Measurements from ENCODE around the gene KRTAP5-8.
"Not testable (repeated sequence)": the region's sequence is repeated elsewhere in the genome, so short reads cannot be mapped to it uniquely, and the experiment has no call there.

KRTAP5-8 gene

DNA sequence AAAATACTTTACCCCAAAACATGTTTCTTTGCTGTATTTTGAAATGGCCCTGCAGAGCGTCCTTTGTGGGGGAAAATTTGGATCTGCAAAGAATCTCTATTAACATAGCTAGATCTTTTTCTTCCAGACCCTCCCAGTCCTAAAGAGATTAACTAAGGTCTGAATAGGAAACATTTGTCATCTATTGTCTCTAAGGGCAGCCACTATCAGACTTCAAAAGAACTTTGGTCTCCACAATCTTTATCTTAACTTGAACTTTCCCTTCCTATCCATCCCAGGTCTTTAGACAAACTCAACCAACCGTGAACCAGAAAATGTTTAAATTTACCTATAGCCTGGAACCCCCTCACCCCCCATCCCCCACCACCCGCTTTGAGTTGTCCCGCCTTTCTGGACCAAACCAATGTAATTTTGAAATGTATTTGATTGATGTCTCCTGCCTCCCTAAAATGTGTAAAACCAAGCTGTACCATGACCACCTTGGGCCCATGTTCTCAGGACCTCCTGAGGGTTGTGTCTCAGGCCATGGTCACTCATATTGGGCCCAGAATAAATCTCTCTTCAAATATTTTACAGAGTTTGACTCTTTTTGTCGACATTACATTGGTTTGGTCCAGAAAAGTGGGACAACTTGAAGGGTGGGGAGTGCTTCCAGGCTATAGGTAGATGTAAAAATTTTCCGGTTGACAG, 6.8 kb downstream of the KRTAP5-8 start:
- no peak for DNase-seq

DNA sequence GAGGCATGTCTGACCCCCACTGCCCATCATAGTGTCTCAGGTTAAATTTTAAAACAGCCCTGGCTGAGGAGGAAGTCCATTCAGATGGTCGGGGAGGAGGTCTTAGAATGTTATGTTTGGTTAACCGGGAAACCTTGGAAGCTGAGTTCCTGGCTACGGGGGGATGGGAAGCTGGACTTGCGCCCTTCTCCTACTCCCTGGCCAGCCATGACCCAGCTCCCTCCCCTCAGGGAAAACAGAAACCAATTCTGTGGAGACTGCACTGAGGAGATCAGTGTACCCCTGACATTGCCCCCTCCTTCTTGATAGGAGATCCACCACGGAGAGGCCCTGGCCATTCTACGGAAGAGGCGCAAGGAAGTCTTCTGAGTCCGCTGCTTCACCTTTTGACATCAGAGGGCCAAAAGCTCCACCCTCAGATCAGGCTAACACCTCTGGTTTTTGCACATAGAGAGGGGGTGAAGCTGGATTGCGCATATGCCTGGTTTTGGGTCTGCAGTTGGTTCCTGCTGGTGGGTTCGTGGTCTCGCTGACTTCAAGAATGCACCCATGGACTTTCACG, 7.7 kb downstream of the KRTAP5-8 start:
- DNase-seq, result no peak

DNA sequence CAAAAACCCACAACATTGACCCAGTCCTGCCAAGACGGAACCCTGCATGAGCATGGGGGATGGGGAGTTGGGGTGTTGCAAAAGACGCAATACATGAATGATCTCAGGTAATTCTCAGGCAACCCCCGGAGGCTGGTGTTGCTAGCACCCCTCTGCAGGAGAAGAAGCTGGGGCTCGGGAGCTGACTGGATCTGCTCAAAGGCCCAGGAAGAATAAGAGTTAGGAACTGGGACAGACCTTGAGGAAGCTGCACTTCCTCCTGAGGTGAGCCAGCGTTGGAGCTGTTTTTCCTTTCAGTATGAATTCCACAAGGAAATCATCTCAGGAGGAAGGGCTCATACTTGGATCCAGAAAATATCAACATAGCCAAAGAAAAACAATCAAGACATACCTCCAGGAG, 10.3 kb downstream of the KRTAP5-8 start, which contains the start of gene KRTAP5-9:
TSS of gene KRTAP5-9 (plus strand) at position 301 of the 400 bp plus-strand sequence. CDS start 238 bp downstream, outside the sequence.
- DNase-seq, result no peak

DNA sequence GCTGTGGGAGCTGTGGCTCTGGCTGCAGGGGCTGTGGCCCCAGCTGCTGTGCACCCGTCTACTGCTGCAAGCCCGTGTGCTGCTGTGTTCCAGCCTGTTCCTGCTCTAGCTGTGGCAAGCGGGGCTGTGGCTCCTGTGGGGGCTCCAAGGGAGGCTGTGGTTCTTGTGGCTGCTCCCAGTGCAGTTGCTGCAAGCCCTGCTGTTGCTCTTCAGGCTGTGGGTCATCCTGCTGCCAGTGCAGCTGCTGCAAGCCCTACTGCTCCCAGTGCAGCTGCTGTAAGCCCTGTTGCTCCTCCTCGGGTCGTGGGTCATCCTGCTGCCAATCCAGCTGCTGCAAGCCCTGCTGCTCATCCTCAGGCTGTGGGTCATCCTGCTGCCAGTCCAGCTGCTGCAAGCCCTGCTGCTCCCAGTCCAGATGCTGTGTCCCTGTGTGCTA, 10.9 kb downstream of the KRTAP5-8 start:
- DNase-seq, result no peak

DNA sequence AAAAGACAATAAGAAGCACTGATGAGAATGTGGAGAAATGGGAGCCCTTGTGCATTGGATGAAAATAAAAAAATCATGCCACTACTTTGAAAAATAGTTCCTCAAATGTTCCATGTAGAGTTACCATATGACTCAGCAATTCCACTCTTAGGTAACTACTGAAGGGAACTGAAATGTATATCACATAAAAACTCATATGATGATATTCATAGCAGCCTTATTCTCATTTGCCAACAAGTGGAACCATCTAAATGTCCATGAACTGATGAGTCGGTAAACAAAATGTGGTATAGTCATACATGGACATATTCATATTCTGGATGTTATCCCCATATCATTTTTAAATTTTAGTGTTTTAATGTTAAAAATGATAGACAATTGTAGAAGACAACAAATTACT, 13.9 kb downstream of the KRTAP5-8 start:
- no peak for DNase-seq

DNA sequence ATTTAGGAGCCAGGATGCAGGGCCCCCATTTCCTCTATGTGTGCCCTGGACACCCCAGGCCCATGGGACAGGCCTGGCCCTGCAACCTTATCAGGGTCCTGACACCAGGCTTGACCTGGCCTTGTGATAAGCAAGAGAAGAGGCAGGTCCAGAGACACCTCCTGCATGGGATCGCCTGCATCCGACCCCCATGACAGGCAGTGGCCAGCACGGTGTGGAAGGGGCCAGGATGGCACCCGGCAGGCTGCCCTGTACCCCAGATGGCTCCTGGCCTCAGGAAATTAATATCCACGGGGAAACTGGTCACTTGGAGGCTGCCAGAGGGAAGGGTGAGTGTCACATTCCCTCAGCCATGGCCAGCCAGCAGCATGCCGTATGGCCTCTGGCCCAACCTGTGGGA, 17.2 kb downstream of the KRTAP5-8 start:
- no peak for DNase-seq

DNA sequence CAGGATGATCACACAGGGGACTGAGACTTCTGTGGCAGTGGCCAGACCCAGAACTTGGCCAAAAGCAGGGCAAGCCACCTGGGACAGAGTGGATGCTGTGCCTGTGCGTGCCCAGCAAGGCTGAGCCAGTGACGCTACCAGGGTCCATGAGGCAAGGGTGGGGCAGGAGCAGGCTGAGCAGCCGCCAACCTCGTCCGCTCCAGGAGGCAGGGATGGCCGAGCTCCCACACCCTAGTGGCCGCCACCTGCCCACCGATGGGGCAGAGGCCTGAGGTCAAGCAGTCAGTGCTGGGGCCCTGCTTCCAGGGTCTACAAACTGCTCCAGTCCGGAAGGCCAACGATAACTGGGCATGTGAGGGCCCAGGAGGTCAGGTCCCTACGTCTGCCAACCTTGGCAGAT, 17.7 kb downstream of the KRTAP5-8 start:
- DNase-seq, result no peak

DNA sequence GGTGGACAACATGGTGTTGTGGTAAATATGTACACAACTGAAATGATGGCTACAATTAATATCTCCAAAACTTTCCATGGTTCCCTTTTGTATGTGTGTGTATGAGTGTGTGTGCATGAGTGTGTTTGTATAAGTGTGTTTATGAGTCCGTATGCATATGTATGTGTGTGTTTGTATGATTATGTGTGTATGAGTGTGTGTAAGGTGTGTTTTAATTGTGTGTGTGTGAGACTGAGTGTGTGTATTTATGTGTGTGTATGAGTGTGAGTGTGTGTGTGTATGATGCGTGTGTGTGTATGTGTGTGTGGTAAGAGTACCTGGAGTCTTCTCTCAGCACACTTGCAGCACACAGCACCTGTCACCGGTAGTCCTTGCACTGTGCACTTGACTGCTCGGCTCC, 18.2 kb downstream of the KRTAP5-8 start:
- no peak for DNase-seq

DNA sequence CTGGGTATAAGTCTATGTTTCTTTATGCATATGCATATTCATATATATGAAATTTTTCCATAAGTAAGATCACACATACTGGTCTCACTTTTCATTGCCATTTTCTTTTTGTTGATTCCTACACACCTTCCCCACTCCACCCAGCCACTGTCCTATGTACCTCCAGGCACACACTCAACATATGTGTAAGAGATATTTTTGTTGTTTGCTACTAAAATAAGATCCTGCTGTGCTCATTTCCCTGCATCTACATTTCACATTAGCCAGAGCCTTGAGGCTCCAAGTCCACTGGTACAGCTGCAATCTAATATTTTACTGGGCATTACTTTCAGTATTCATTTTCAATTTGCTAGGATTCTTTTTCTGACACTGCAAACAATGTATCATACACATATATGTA, 19.4 kb downstream of the KRTAP5-8 start:
- DNase-seq, result no peak

DNA sequence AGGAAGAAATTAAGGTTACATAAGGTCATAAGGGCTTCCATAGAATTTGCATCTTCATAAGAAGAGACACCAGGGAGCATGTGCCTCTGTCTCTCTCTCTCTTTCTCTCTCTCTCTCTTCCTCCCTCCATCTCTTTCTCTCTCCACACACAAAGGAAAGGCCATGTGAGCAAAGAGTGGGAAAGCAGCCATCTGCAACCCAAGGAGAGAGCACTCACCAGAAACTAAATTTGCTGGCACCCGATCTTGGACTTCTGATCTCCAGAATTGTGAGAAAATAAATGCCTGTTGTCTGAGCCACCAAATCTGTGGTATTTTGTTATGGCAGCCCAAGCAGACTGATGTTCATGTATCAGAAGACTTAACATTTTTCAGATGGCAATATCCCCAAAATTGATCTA, 21.2 kb downstream of the KRTAP5-8 start:
- DNase-seq, result no peak

DNA sequence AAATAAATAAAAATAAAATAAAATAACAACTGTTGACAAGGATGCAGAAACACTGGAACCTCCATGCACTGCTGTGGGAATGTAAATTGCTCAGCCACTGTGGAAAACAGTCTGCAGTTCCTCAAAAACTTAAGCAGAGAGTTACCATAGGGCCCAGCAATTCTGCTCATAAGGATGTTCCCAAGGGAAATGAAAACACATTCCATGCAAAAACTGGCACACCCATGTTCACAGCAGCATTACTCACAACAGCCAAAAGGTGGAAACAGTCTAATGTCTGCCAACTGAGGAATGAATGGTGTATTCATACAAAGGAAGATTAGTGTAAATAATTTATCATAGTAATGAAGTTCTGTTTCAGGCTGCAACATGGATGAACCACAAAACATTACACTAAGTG, 24.3 kb downstream of the KRTAP5-8 start:
- DNase-seq, result no peak

DNA sequence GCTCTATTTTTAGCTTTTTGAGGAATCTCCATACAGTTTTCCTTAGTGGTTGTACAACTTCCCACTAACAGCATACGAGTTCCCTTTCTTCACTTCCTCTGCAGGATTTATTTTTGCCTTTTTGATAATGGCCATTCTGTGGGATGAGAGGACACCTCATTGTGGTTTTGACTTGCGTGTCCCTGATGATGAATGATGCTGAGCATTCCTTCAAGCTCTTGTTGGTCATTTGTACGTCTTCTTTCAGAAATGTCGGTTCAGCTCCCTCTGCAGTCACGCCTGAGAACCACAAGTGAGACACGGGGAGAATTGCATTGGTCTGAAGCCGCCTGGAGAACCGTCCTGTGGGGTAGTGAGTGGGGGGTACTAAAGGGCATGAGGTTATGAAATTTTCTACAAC, 25.6 kb downstream of the KRTAP5-8 start:
- no peak for DNase-seq

DNA sequence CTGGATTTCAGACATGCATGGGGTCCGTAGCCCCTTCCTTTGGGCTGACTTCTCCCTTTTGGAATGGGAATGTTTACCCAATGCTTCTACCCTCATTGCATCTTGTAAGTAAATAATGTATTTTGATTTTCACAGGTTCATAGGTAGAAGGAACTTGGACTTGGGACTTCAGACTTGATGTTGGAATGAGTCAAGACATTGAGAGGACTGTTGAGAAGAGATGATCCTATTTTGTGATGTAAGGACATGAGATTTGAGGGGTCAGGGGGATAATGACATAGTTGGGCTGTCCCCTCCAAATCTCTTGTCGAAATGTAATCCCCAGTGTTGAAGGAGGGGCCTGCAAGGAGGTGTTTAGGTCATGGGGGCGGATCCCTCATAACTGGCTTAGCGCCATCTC, 26.6 kb downstream of the KRTAP5-8 start:
- no peak for DNase-seq

DNA sequence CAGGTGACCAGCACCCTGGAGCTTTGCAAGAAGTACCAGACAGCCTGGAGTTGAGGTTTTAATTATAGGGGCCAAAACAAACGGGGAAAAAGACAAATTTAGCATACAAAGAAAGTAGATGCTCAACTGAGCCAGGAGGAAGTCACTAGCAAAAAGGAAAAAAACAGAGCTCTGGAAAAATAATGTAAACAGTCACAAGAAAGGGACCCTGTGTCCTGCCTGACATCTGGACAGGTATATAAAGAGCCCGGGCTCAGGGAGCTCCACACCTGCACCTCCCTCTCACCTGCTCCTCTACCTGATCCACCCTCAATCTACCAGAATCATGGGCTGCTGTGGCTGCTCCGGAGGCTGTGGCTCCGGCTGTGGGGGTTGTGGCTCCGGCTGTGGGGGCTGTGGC, 27.4 kb downstream of the KRTAP5-8 start, which contains the start of gene KRTAP5-10:
TSS of gene KRTAP5-10 (plus strand) at position 301 of the 400 bp plus-strand sequence. CDS start at position 326, 25 bp downstream.
- DNase-seq, result no peak

DNA sequence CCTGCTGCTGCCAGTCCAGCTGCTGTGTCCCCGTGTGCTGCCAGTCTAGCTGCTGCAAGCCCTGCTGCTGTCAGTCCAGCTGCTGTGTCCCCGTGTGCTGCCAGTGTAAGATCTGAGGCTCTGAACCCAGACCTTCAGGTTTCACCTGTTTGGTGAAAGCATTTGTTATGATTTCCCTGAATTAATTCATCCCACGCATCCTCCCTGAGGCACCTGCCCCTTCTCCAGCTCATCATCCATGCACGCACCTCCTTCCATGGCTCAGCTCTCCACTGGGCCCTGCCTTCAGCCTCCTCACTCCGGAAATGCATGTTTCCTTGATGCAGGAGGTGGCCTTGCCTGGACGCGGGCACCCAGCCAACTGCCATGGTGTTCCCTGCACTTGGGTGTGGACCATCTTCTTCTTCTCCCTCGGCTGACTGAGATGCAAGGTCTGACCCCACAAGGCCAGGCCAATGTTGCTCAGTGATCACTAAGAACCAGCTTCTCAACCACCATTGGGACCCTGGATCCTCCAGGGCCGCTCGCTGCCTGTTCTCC, 28.3 kb downstream of the KRTAP5-8 start:
- no peak for DNase-seq

DNA sequence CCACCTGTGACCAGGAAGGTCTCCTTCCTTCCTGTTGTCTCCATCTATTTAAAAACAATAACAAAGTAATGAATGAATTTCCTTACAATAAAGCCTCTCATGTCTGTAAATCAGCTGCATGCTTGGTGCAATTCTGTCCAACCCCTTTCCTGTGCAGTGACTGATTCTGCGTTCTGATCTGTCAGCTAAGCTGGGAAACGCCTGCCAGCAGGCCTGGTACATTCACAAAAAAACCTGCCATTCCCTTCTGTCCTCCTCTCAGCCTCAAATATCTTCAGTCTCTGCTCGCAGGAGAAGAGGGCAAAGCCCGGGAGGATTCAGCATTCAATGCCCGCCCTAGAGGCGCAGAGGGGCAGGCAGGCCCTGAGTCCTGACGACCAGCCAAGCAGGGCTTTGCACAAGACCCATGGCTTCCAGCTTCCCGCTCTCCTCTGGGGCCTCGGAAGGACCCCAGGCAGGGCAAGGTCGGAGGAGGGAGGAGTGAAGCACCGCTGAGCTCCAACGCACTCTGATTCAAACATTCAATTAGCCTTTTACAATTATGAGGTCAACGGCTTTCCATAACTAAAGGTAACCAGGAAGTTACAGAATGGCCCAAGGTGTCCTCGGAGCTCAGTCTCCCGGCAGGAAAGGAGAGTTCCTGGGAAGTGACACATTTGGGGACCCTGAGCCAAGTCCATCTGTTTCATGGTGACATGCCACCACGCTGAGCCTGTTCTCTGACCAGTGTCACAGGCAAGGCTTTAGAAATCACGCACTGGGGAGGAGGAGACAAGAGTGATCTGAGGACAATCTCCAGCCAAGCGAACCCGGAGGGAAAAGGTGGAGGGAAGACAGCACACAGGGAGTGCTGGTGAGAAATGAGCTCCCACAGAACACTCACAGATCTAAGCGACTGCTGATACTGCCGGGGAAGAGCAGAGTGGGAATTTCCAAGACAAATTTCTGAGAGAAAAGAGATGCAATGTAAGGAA, 29.1 kb downstream of the KRTAP5-8 start:
- DNase-seq, result not testable (repeated sequence)

DNA sequence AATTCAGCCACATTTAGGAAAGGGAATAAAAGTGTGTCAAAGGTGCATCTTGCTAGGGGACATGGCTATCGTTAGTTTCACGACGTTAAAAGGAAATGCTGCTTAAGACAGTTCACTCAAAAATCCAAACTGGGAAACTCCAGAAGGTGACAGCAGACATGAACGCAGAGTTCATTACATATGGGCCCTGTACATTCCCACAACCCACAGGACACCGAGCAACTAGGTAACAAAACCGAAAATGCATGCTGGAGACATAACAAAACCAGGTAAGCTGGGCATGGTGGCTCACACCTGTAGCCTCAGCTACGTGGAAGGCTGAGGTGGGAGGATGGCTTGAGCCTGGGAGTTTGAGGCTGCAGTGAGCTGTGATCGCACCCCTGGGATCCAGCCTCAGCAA, 29.8 kb downstream of the KRTAP5-8 start:
- DNase-seq, result not testable (repeated sequence)

DNA sequence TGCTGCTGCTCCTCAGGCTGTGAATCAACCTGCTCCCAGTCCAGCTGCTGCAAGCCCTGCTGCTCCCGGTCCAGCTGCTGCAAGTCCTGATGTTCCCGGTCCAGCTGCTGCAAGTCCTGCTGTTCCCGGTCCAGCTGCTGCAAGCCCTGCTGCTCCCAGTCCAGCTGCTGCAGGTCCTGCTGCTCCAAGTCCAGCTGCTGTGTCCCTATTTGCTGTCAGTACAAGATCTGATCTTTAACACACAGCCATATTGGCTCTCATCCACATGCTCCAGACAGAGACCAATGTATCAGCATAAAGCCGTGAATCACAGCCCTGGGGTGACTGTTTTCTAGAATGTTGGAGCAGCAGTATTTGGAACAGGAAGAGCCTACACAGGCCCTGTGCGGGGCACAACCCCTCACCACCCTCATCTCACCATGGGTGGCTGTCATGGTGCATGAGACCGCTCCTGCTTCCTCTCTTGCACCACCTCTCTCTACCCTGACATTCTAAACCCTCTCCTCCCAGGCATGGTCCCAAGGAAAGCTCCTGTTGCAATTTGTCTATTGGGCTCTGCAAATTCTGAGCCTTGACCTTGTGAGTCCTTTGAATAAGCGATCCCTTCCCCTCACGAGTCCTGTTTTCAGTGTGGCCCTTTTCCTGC, 31.0 kb downstream of the KRTAP5-8 start:
- no peak for DNase-seq

DNA sequence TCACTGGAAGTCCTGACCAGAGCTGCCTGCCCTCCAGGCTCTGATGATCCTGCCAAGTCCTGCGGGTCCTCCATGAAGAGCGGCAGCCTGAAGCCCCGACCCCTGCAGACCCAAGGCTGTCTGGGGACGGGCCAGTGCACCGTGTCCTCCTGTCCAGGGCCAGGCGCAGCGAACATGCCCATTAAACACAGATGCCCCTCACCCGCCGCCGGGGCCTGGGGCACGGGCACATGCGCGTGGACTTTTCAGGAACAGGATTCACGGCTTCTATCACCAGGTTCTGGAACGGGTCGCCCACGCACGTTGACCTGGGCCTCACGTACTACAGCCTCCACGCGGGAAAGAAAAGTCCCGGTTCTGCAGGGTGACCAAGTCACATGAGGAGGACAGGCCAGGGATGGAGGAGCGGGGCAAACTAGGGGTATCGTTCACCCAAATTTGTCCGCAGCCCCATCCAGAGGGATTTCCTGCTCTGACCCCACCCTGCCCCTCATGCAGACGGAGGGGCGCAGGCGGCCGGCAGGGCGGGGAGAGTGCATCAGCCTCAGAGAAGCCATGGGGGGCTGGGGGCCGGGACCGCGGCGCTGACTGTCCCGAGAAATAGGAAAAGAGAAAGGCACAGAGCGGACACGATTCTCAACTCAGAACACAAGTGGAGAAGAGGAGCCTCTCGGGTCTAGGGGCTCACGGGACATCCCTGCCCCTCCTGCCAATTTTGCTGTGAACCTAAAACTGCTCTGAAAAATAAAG, 33.5 kb downstream of the KRTAP5-8 start:
- not testable (repeated sequence) for DNase-seq

DNA sequence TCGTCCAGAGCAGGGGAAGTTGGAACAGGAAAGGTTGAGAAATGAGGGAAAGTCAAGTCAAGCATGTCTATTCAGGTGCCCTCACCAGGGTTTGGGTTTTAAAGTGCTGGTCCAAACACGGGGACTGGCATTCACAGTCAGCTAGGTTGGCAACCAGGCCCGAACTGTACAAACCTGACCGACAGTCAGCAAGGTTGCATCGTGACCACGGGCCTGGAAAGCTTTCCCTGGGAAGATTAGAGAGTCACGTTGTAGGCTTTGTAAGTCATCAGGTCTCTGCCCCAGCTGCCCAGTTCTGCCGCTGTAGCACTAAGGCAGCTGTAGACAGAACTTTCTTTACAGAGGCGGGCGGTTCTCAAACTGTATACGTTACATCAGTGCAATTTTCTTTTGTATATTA, 35.0 kb downstream of the KRTAP5-8 start:
- DNase-seq, result no peak

DNA sequence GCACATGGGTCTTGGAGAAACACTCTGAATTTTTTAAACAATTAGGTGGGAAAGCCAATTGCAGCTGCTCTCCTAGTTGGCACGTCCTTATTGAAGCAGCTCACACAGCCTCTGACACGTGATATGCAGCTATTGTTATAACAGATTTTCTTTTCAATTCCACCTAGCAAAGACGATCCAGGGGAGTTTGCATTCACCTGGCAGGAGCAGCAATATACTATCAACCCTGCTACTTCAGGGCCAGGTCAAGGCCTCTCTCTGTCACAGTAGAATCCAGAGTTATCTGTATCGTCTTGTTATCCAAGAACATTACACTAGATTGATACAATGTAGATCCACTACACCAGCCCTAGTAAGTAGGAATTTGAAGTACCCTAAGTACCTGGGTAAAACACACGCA, 36.6 kb downstream of the KRTAP5-8 start:
- DNase-seq, result no peak
